Heart left ventricle (tissue), 13 donors: ENCODE data around the gene ARHGEF7.

Source experiments
- CTCF ChIP-seq, 12 donors: fragments of 200-600 bp; sonication (generic) in 4 of 12; IDR thresholded peaks; one replicate each; pipeline versions ENCODE4 v1.5.0 to v1.8.0; 2018 to 2022; ENCODE audit warnings: antibody characterized with exemption in 12 of 12, mild to moderate bottlenecking in 5 of 12
- POLR2A ChIP-seq, 2 donors: fragments of 450-650 bp; IDR thresholded peaks; one replicate each; pipeline ENCODE4 v1.6.1; 2017; ENCODE audit warnings: antibody characterized with exemption in 2 of 2, mild to moderate bottlenecking in 2 of 2, moderate library complexity in 2 of 2
- donor health status: ischemic (EF 13 %, LVEDD 7.1; RV severe dilation, severe dysfunction).
- donor health status: DM: no; HTN: yes; CAD: no.
- donor health status: DM: no; HTN: no; CAD: no.
- donor health status: ischemic (EF 25% LVEDD 6.9; RV normal size, moderate dysfunction).
- donor health status: ischemic (EF 25% LVEDD 5.7; RV mildly dilated, moderate dysfunction).
- donor health status: ischemic (EF 35%, LVEDD 5.7; RV mildly dilated, moderate dysfunction).
- donor health status: nonischemic (EF 11% LVEDD 7.7; RV severe dilation, severe dysfunction).
- donor health status: DM: yes; HTN: yes; CAD: no.
- donor health status: PGD.
- donor health status: ischemic (EF 29% LVEDD 5.4; RV normal size, mild dysfunction).
- donor health status: nonischemic (EF 23%, LVEDD 6.1; RV moderate dilation, normal function).

DNA sequence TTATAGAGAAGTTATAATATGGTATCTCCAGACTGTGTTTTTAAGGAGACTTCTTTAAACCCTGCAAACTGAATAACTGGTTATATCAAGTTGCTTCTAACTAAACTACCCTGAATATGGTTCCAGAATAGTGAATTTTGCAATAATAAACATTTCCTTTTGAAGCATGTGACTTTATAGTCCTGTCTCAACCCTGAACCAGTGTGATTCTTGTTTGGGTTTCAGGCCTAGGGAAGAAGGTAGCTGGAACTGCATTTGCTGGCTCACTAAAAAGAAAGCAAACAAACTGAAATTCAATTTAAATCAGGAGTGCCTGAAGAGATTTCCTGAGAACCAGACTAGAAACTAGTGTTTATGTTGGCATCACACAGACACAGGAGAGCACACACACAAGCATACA, 4.9 kb downstream of the ARHGEF7 start:
- TF ChIP-seq CTCF (IDR thresholded peaks at IDR 0.05): no peak
- TF ChIP-seq POLR2A (IDR thresholded peaks at IDR 0.05): no peak
